GM18517 (cell line): ENCODE data around the gene CXCL13.
"Not testable (repeated sequence)": the region's sequence is repeated elsewhere in the genome, so short reads cannot be mapped to it uniquely, and the experiment has no call there.

Experiments used
- ATAC-seq: cut with Tn5 transposase; IDR thresholded peaks from one replicate; pipeline ENCODE4 v1.9.1; 2021; ENCODE audit warnings: mild to moderate bottlenecking, moderate library complexity; ENCODE audit not compliant: unreplicated experiment

CXCL13 gene

DNA sequence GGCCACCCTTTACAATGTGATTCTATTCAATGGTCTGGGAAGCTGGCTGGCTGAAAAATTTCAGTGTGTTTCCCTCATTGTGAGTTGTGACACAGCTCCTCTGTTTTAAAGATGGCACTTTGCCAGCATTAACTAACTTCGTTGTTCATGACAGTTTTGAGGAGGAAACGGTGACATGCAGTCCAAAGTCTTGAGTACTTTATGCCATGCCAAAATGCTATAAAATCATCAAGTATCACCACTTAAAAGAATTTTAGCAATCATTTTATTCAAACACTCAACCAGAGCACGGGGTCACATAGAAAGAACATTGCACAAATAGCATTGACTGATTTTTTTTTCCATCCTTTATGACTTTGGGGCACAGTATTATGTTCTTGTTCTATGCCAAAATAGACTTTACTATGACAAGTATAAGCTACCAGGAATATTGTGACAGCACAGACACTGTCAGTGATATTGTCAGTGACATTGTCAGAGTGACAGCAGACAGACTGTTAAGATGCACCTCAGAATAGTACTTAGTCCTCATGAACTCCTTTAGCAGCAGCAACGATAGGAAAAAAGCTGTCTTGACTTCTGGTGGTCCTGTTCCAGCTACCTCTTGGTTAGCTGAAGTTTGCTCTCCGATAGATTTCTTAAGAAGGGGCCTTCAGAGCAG is 46.7 kb downstream of the CXCL13 start:
- ATAC-seq = no peak

DNA sequence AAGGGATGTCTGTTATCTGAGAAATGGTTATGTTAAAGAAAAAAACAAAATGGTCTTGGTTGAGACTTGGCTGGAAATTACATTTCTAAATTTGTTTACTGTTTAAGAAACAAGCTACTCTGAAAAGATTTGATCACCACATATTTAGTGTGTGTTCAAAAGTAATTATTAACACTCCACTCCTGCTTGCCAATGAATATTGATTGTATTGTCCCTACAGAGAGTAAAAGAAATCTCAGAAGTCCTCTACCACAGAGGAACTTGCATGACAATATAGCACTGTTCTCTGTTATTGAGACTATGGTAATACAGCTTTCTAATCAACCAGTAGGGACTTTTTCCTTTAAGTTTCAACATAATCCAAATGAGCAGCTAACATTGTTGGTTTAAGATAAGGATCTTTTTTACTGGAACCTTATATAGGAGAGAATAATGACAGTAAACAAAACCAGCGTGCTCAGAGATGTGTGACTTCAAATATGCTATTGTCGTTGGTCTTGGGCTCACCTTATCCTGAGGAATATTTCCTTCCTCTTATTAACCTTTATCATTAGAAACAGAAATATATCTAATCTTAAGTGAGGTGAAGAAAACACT is 47.6 kb downstream of the CXCL13 start:
- no peak for ATAC-seq

DNA sequence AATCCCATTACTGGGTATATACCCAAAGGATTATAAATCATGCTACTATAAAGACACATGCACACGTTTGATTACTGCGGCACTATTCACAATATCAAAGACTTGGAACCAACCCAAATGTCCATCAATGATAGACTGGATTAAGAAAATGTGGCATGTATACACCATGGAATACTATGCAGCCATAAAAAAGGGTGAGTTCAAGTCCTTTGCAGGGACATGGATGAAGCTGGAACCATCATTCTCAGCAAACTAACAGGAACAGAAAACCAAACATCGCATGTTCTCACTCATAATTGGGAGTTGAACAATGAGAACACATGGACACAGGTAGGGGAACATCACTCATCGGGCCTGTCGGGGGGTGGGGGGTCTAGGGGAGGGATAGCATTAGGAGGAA is 54.7 kb downstream of the CXCL13 start:
- ATAC-seq = not testable (repeated sequence)
